Upper lobe of left lung (tissue), 4 donors: ENCODE results near the gene CETN3.

ENCODE experiments used
- CTCF ChIP-seq, 6 experiments: fragments of 450-650 bp in 4 of 6; fragments of 200-600 bp in 2 of 6; sonication (generic) in 2 of 6; IDR thresholded peaks; one replicate each; pipeline ENCODE4 v1.5.1; 2016 to 2019; ENCODE audit warnings: antibody characterized with exemption in 6 of 6
- POLR2AphosphoS5 ChIP-seq, 2 donors: sonication (generic); formaldehyde crosslinking; IDR thresholded peaks; one replicate each; pipeline ENCODE4 v1.5.1; 2017; ENCODE audit warnings: antibody characterized with exemption in 2 of 2

GRCh38 chr5:90386099-90386710 is 23.4 kb downstream of the CETN3 start:
- TF ChIP-seq CTCF (IDR thresholded peaks at IDR 0.05) (peak in 5 of 6 experiments; percentile 18 to 37 (median 24)), POLR2AphosphoS5 (IDR thresholded peaks at IDR 0.05) (no peak)
